GM20000 (cell line): Measurements from ENCODE around the gene IRF2.
"Not testable (repeated sequence)": the region's sequence is repeated elsewhere in the genome, so short reads cannot be mapped to it uniquely, and the experiment has no call there.

Experiments
- DNase-seq: peaks from one replicate; pipeline ENCODE4 v3.0.0; 2012; ENCODE audit warnings: low spot score
- CTCF ChIP-seq: IDR thresholded peaks from 2 replicates; pipeline ENCODE4 v1.5.1; 2012; ENCODE audit warnings: mild to moderate bottlenecking, control low read depth; ENCODE audit errors: extremely low read depth, missing control alignments

IRF2 gene

GRCh38 chr4:184376126-184376838 lies 98.1 kb downstream of the IRF2 start:
- DNase-seq = no peak

DNA sequence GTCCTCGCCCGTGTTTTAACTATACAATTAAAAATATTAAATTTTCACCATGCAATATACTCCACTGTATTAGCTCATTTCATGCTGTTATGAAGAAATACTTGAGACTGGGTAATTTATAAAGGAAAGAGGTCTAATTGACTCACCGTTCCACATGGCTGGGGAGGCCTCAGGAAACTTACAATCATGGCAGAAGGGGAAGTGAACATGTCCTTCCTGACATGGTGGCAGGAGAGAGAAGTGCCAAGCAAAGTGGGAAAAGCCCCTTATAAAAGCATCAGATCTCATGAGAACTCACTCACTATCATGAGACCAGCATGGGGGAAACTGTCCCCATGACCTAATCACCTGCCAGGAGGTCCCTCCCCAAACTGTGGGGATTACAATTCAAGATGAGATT lies 98.7 kb downstream of the IRF2 start:
- not testable (repeated sequence) for DNase-seq

More at GRCh38 chr4:184376126-184376838, 98.1 kb downstream of the IRF2 start:
- TF ChIP-seq CTCF = no peak

DNA sequence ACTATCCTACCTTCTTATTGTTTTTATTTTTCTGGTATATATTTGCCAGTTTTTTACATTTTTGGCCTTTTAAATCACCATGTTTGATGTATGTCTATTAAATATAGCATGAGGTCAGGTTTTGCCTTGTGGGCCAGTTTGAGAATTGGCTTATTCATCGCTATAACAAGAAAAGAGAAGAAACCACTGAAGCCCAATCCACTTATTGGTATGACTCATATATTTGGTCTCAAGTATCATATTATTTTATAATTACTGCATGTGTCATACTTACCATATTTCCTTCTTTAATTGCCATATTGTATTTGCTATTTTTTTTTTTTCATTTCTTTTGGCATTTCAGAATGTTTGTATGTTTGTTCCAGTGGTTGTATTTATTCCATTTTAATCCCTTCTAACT lies 99.3 kb downstream of the IRF2 start:
- DNase-seq = no peak
- no peak for TF ChIP-seq CTCF

- TF ChIP-seq CTCF = no peak
- no peak for DNase-seq
These were observed 100.4 kb downstream of the IRF2 start for GRCh38 chr4:184373886-184374405.

DNA sequence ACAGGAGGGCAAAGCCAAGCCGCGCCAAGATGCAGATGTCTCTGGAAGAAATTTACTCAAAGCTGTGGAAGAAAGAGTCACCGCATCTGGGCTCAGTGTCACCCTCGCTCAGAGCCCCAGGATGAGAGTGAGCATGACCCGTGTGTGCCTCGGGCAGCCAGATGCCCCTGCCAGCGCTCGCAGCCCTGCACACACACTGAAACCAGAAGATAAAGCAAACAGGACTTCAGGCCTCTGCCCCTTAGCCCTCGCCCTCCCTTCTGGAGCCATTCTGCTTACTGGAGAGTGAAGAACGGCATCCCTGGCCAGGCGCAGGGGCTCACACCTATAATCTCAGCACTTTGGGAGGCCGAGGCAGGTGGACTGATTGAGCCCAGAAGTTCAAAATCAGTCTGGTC lies 103.0 kb downstream of the IRF2 start:
- DNase-seq = no peak

GRCh38 chr4:184370711-184371389 lies 103.5 kb downstream of the IRF2 start:
- TF ChIP-seq CTCF = no peak
- no peak for DNase-seq

More for the DNA sequence above, 103.0 kb downstream of the IRF2 start:
- no peak for TF ChIP-seq CTCF

GRCh38 chr4:184369871-184370270 lies 104.5 kb downstream of the IRF2 start:
- DNase-seq = no peak
- no peak for TF ChIP-seq CTCF
